Osteocyte (in vitro differentiated cells): ENCODE measurements around the gene GSTK1. TPM values are rescaled to one million over a fixed set of nuclear protein-coding genes. Genes with fewer than 3 reads are reported as not detected.
A peak's percentile ranks its signal among the peaks of the same experiment; 100 is the strongest.

Source experiments
- DNase-seq: peaks from one replicate; pipeline ENCODE4 v3.0.0; 2021; ENCODE audit warnings: mixed read lengths; ENCODE audit not compliant: unreplicated experiment; ENCODE audit errors: extremely low spot score
- H3K27ac Mint-ChIP-seq: one replicate; pipeline ENCODE4 v1.8.0; 2021; ENCODE audit warnings: mild to moderate bottlenecking, mixed read lengths; ENCODE audit not compliant: unreplicated experiment
- H3K27me3 Mint-ChIP-seq: one replicate; pipeline ENCODE4 v1.8.0; 2021; ENCODE audit warnings: mixed read lengths; ENCODE audit not compliant: unreplicated experiment
- H3K36me3 Mint-ChIP-seq: one replicate; pipeline ENCODE4 v1.8.0; 2021; ENCODE audit warnings: mixed read lengths; ENCODE audit not compliant: unreplicated experiment
- H3K4me1 Mint-ChIP-seq: one replicate; pipeline ENCODE4 v1.8.0; 2021; ENCODE audit warnings: mixed read lengths; ENCODE audit not compliant: unreplicated experiment
- H3K4me3 Mint-ChIP-seq: one replicate; pipeline ENCODE4 v1.8.0; 2021; ENCODE audit warnings: mild to moderate bottlenecking, moderate library complexity, mixed read lengths; ENCODE audit not compliant: unreplicated experiment
- H3K9me3 Mint-ChIP-seq: one replicate; pipeline ENCODE4 v1.8.0; 2021; ENCODE audit warnings: mixed read lengths; ENCODE audit not compliant: unreplicated experiment
- total RNA-seq: library from RNA; stranded (reverse); gene quantifications from 2 replicates; pipeline ENCODE4 v1.2.1, GENCODE V29; 2021
- TF ChIP-seq, protein P1 (sequence below): fragments of 200-600 bp; sonication (generic); IDR thresholded peaks from 2 replicates; pipeline ENCODE4 v1.5.0; 2021; ENCODE audit warnings: antibody characterized with exemption, mild to moderate bottlenecking, moderate library complexity

Gene GSTK1
- total RNA-seq, 1 donor from 2014 or later: 141 TPM

- Mint-ChIP-seq H3K36me3 (peaks cover 51% of the 10 kb centered on the region), H3K27me3 (no peaks in the 10 kb centered on the region), H3K9me3 (no peaks in the 10 kb centered on the region), H3K4me3 (no peak overlapping the region), H3K27ac (no peak overlapping the region), H3K4me1 (peaks cover 40% of the 10 kb centered on the region)
- TF ChIP-seq, protein P1, sequence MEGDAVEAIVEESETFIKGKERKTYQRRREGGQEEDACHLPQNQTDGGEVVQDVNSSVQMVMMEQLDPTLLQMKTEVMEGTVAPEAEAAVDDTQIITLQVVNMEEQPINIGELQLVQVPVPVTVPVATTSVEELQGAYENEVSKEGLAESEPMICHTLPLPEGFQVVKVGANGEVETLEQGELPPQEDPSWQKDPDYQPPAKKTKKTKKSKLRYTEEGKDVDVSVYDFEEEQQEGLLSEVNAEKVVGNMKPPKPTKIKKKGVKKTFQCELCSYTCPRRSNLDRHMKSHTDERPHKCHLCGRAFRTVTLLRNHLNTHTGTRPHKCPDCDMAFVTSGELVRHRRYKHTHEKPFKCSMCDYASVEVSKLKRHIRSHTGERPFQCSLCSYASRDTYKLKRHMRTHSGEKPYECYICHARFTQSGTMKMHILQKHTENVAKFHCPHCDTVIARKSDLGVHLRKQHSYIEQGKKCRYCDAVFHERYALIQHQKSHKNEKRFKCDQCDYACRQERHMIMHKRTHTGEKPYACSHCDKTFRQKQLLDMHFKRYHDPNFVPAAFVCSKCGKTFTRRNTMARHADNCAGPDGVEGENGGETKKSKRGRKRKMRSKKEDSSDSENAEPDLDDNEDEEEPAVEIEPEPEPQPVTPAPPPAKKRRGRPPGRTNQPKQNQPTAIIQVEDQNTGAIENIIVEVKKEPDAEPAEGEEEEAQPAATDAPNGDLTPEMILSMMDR: no peak
- DNase-seq: no peak
Observed at GRCh38 chr7:143292876-143293275, 29.6 kb downstream of the GSTK1 start.

DNA sequence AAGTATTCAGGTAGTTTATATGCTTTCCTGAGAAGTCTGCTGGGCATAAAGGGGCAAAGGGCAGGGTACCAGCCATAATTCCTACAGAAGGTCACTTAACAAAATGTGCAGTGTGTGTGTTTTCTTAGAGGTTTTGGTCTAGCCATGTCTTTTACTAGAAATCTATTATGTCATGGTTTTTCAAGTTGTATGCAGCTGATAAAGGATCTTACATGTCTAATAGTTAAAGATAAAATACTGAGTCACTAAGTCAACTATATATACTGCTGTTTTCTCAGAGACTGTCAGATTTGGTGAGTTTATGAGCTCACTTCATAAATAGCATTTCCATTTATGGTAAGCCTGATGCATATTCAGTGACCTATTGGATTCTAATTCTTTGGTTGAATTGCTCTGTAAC is 32.6 kb downstream of the GSTK1 start:
- peaks cover 21% of the 10 kb centered on the region for H3K4me1 Mint-ChIP-seq
- peak overlapping the region; percentile 60 for H3K27ac Mint-ChIP-seq
- DNase-seq: no peak
- TF ChIP-seq, protein P1: no peak
- no peaks in the 10 kb centered on the region for H3K9me3 Mint-ChIP-seq
- no peak overlapping the region for H3K4me3 Mint-ChIP-seq
- H3K36me3 Mint-ChIP-seq: peaks cover 71% of the 10 kb centered on the region
- H3K27me3 Mint-ChIP-seq: no peaks in the 10 kb centered on the region

- Mint-ChIP-seq H3K4me1 (peaks cover 14% of the 10 kb centered on the region), H3K36me3 (peaks cover 74% of the 10 kb centered on the region), H3K4me3 (no peak overlapping the region), H3K27me3 (no peaks in the 10 kb centered on the region), H3K27ac (peak overlapping the region; percentile 15), H3K9me3 (no peaks in the 10 kb centered on the region)
- DNase-seq: no peak
- TF ChIP-seq, protein P1: no peak
Observed at GRCh38 chr7:143296686-143297085, 33.4 kb downstream of the GSTK1 start.

GRCh38 chr7:143299346-143299745 is 36.1 kb downstream of the GSTK1 start:
- no peak overlapping the region for H3K27ac Mint-ChIP-seq
- no peaks in the 10 kb centered on the region for H3K27me3 Mint-ChIP-seq
- peaks cover 75% of the 10 kb centered on the region for H3K36me3 Mint-ChIP-seq
- no peak for DNase-seq
- H3K4me3 Mint-ChIP-seq: no peak overlapping the region
- H3K4me1 Mint-ChIP-seq: peaks cover 14% of the 10 kb centered on the region
- no peaks in the 10 kb centered on the region for H3K9me3 Mint-ChIP-seq
- TF ChIP-seq, protein P1: no peak

- TF ChIP-seq, protein P1: peak; percentile 63
- H3K27me3 Mint-ChIP-seq: no peaks in the 10 kb centered on the region
- no peak for DNase-seq
- peaks cover 75% of the 10 kb centered on the region for H3K36me3 Mint-ChIP-seq
- H3K27ac Mint-ChIP-seq: no peak overlapping the region
- H3K4me1 Mint-ChIP-seq: peaks cover 14% of the 10 kb centered on the region
- no peaks in the 10 kb centered on the region for H3K9me3 Mint-ChIP-seq
- H3K4me3 Mint-ChIP-seq: no peak overlapping the region
Observed at GRCh38 chr7:143299840-143300239, 36.6 kb downstream of the GSTK1 start.
